Endothelial cell (in vitro differentiated cells): ENCODE results near the gene HS6ST3. TPM values are rescaled to one million over a fixed set of nuclear protein-coding genes. Genes with fewer than 3 reads are reported as not detected.

Source experiments
- DNase-seq: peaks from one replicate; pipeline ENCODE4 v3.0.0; 2021; ENCODE audit warnings: low spot score
- H3K27ac Mint-ChIP-seq: one replicate; pipeline ENCODE4 v1.8.0; 2021; ENCODE audit warnings: mixed read lengths, inconsistent platforms; ENCODE audit not compliant: unreplicated experiment
- H3K27me3 Mint-ChIP-seq: one replicate; pipeline ENCODE4 v1.8.0; 2021; ENCODE audit warnings: mild to moderate bottlenecking, moderate library complexity, mixed read lengths, inconsistent platforms; ENCODE audit not compliant: unreplicated experiment
- H3K36me3 Mint-ChIP-seq: one replicate; pipeline ENCODE4 v1.8.0; 2021; ENCODE audit warnings: mild to moderate bottlenecking, low read depth, mixed read lengths, inconsistent platforms; ENCODE audit not compliant: unreplicated experiment
- H3K4me1 Mint-ChIP-seq: one replicate; pipeline ENCODE4 v1.8.0; 2021; ENCODE audit warnings: mild to moderate bottlenecking, mixed read lengths, inconsistent platforms; ENCODE audit not compliant: unreplicated experiment
- H3K4me3 Mint-ChIP-seq: one replicate; pipeline ENCODE4 v1.8.0; 2021; ENCODE audit warnings: mild to moderate bottlenecking, mixed read lengths, inconsistent platforms; ENCODE audit not compliant: unreplicated experiment
- H3K9me3 Mint-ChIP-seq: one replicate; pipeline ENCODE4 v1.8.0; 2021; ENCODE audit warnings: mixed read lengths, inconsistent platforms; ENCODE audit not compliant: unreplicated experiment
- CTCF ChIP-seq: fragments of 200-600 bp; sonication (generic); IDR thresholded peaks from one replicate; pipeline ENCODE4 v1.5.0; 2021; ENCODE audit warnings: antibody characterized with exemption; ENCODE audit not compliant: unreplicated experiment
- total RNA-seq: library from RNA; stranded (reverse); fragmentation: NEBNext Ultra II Directional; extraction: Animal tissue kit (Norgen Biotek cat#: 25700); gene quantifications from one replicate; pipeline ENCODE4 v1.2.1, GENCODE V29; 2021; ENCODE audit not compliant: unreplicated experiment

Gene HS6ST3
- total RNA-seq, 1 donor from 2014 or later: 1.9 TPM

DNA sequence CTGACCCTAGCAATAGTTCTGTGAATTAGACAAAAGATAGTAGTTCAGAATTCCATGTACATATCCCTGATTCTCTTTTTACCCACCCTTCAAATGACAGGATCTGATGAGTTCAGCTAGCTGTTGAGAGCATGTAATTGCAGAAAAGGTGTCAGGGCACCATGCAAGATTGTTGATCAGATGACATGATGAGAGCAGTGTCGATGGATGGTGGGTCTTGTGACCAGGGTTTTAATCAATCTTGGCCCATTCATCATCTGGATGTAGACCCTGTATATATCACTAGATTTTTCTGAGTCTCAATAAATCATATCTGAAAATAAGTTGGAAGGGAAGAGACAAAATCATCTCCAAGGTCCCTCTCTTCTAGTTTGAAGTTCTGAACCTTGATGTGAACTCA, 525.3 kb downstream of the HS6ST3 start:
- no peaks in the 10 kb centered on the region for H3K27me3 Mint-ChIP-seq
- TF ChIP-seq CTCF: no peak
- no peaks in the 10 kb centered on the region for H3K9me3 Mint-ChIP-seq
- H3K4me1 Mint-ChIP-seq: no peaks in the 10 kb centered on the region
- H3K4me3 Mint-ChIP-seq: no peak overlapping the region
- no peak for DNase-seq
- no peak overlapping the region for H3K27ac Mint-ChIP-seq
- H3K36me3 Mint-ChIP-seq: no peaks in the 10 kb centered on the region

- no peak for TF ChIP-seq CTCF
- Mint-ChIP-seq H3K27ac (no peak overlapping the region), H3K9me3 (no peaks in the 10 kb centered on the region), H3K27me3 (no peaks in the 10 kb centered on the region), H3K36me3 (no peaks in the 10 kb centered on the region), H3K4me1 (no peaks in the 10 kb centered on the region), H3K4me3 (no peak overlapping the region)
- no peak for DNase-seq
Measured at GRCh38 chr13:96617528-96617927, 527.6 kb downstream of the HS6ST3 start.

DNA sequence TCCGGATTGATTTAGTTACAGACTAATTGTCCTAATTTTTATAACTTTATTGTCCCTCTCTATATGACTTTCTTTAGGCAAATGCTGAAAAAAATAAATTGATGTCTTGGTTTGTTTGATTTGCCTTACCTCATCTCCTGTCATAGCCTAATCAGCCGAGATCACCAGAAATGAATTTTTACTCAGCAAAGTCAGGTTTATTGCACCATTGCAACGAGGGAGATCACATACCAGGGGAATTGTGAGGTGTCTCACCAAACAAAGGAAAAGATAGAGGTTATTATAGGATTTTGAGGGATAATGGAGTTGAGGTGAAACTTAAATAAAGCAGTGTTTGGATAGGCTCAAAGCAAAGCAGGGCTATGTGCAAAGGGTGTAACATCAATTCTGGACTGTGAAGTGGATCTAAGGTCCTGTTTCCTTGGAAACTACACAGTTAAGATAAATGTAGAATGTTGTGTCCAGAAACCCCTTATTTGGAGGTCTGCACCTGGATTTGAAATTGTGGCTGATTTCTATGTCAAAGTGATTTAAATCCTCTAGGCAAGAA, 531.8 kb downstream of the HS6ST3 start:
- no peak for TF ChIP-seq CTCF
- H3K27ac Mint-ChIP-seq: no peak overlapping the region
- no peaks in the 10 kb centered on the region for H3K27me3 Mint-ChIP-seq
- no peak for DNase-seq
- no peaks in the 10 kb centered on the region for H3K4me1 Mint-ChIP-seq
- H3K4me3 Mint-ChIP-seq: no peak overlapping the region
- no peaks in the 10 kb centered on the region for H3K36me3 Mint-ChIP-seq
- no peaks in the 10 kb centered on the region for H3K9me3 Mint-ChIP-seq

GRCh38 chr13:96629331-96629730, 539.4 kb downstream of the HS6ST3 start:
- no peak for TF ChIP-seq CTCF
- Mint-ChIP-seq H3K36me3 (no peaks in the 10 kb centered on the region), H3K4me1 (no peaks in the 10 kb centered on the region), H3K27me3 (no peaks in the 10 kb centered on the region), H3K27ac (no peak overlapping the region), H3K9me3 (no peaks in the 10 kb centered on the region), H3K4me3 (no peak overlapping the region)
- DNase-seq: no peak

DNA sequence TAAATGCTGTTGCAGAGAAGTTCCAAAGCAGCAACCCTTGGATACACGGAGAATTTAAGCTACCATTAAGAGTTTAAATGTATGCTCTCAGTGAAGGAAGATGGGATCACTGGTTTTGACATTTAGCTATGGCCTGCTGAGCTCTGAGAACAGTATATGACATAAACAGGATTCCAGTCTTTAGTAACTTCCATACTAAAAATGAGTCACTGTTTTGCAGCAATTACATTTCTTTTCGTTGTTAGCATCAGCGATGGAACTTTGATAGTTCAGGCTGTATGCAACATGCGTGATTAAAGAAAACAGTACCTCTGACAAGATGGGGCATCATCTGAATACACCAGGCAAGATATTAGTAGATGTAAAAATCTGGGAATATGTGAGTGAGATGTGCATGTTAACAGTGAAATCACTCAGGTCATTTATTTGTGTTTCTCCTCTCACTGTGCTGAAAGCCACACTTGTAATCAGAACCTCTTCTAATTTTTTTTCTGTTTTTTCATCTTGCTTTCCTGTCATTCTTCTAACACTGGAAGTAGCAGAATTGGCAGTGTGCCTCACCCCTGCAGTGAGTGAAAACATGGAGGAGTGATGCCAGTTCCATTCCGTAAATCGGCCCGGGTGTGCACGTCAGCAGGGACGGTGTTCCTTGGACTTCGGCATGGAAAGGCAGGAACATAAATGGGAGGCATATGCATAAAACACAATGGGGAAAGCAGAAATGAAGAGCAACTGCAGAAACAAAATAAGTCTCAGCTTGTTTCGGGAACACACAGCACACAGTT, 542.8 kb downstream of the HS6ST3 start:
- H3K36me3 Mint-ChIP-seq: no peaks in the 10 kb centered on the region
- H3K27me3 Mint-ChIP-seq: peaks cover 2% of the 10 kb centered on the region
- H3K4me1 Mint-ChIP-seq: no peaks in the 10 kb centered on the region
- H3K9me3 Mint-ChIP-seq: no peaks in the 10 kb centered on the region
- H3K27ac Mint-ChIP-seq: no peak overlapping the region
- DNase-seq: no peak
- no peak for TF ChIP-seq CTCF
- H3K4me3 Mint-ChIP-seq: no peak overlapping the region
